AG09319 (cell line): Measurements from ENCODE around the gene PCSK5.

ENCODE experiments used
- DNase-seq: peaks from one replicate; pipeline ENCODE4 v3.0.0-alpha.2; 2010; ENCODE audit warnings: low read depth; ENCODE audit errors: extremely low read depth
- CTCF ChIP-seq: IDR thresholded peaks from 2 replicates; pipeline ENCODE4 v1.5.1; 2011; ENCODE audit warnings: low read depth, mild to moderate bottlenecking, inconsistent platforms, low read length, moderate library complexity

PCSK5 gene

GRCh38 chr9:75890472-75891276 is at the start of gene PCSK5:
Gene PCSK5, plus strand, starts transcription at chr9:75890673. Its CDS starts 509 bp downstream, at chr9:75891182.
- TF ChIP-seq CTCF: peak; percentile 30
- DNase-seq: peak; percentile 71

- DNase-seq: no peak
- TF ChIP-seq CTCF: no peak
Measured at GRCh38 chr9:75844321-75844720, 46.2 kb upstream of the PCSK5 start.

GRCh38 chr9:75845806-75846205 is 44.7 kb upstream of the PCSK5 start:
- no peak for DNase-seq
- TF ChIP-seq CTCF: no peak

GRCh38 chr9:75847085-75847484 is 43.4 kb upstream of the PCSK5 start:
- no peak for DNase-seq
- TF ChIP-seq CTCF: no peak

GRCh38 chr9:75850459-75851200 is 39.8 kb upstream of the PCSK5 start:
- no peak for DNase-seq
- no peak for TF ChIP-seq CTCF

- no peak for TF ChIP-seq CTCF
- no peak for DNase-seq
Measured at GRCh38 chr9:75851917-75852316, 38.6 kb upstream of the PCSK5 start.

- TF ChIP-seq CTCF: no peak
- DNase-seq: no peak
Measured at GRCh38 chr9:75852746-75853145, 37.7 kb upstream of the PCSK5 start.
